HG03108 (cell line): Measurements from ENCODE around the gene CWC27.
"Not testable (repeated sequence)": the region's sequence is repeated elsewhere in the genome, so short reads cannot be mapped to it uniquely, and the experiment has no call there.

Experiments
- ATAC-seq: cut with Tn5 transposase; IDR thresholded peaks from one replicate; pipeline ENCODE4 v1.9.1; 2021; ENCODE audit warnings: moderate library complexity; ENCODE audit not compliant: unreplicated experiment

CWC27 gene

GRCh38 chr5:64836786-64837185 lies 68.1 kb downstream of the CWC27 start:
- no peak for ATAC-seq

GRCh38 chr5:64838376-64838775 lies 69.6 kb downstream of the CWC27 start:
- no peak for ATAC-seq

- ATAC-seq, result no peak
Observed at GRCh38 chr5:64838803-64839202, 70.1 kb downstream of the CWC27 start.

- no peak for ATAC-seq
Observed at GRCh38 chr5:64839936-64840335, 71.2 kb downstream of the CWC27 start.

- no peak for ATAC-seq
Observed at GRCh38 chr5:64840958-64841357, 72.2 kb downstream of the CWC27 start.

- ATAC-seq, result no peak
Observed at GRCh38 chr5:64853777-64854176, 85.0 kb downstream of the CWC27 start.

GRCh38 chr5:64854855-64855254 lies 86.1 kb downstream of the CWC27 start:
- no peak for ATAC-seq

- ATAC-seq, result no peak
Observed at GRCh38 chr5:64859881-64860280, 91.2 kb downstream of the CWC27 start.

GRCh38 chr5:64861281-64861680 lies 92.6 kb downstream of the CWC27 start:
- ATAC-seq, result no peak

- ATAC-seq, result no peak
Observed at GRCh38 chr5:64864171-64864570, 95.4 kb downstream of the CWC27 start.

GRCh38 chr5:64865662-64866061 lies 96.9 kb downstream of the CWC27 start:
- ATAC-seq, result no peak

GRCh38 chr5:64869419-64869818 lies 100.7 kb downstream of the CWC27 start:
- no peak for ATAC-seq

- no peak for ATAC-seq
Observed at GRCh38 chr5:64872044-64872443, 103.3 kb downstream of the CWC27 start.

- no peak for ATAC-seq
Observed at GRCh38 chr5:64873441-64873840, 104.7 kb downstream of the CWC27 start.

GRCh38 chr5:64874753-64875152 lies 106.0 kb downstream of the CWC27 start:
- no peak for ATAC-seq

GRCh38 chr5:64876203-64876602 lies 107.5 kb downstream of the CWC27 start:
- no peak for ATAC-seq

GRCh38 chr5:64880821-64881220 lies 112.1 kb downstream of the CWC27 start:
- no peak for ATAC-seq

GRCh38 chr5:64883912-64884311 lies 115.2 kb downstream of the CWC27 start:
- no peak for ATAC-seq

GRCh38 chr5:64884541-64884940 lies 115.8 kb downstream of the CWC27 start:
- ATAC-seq, result no peak

- no peak for ATAC-seq
Observed at GRCh38 chr5:64887910-64888309, 119.2 kb downstream of the CWC27 start.

GRCh38 chr5:64895748-64896147 lies 127.0 kb downstream of the CWC27 start:
- ATAC-seq, result no peak

- ATAC-seq, result no peak
Observed at GRCh38 chr5:64899838-64900237, 131.1 kb downstream of the CWC27 start.

GRCh38 chr5:64900618-64901017 lies 131.9 kb downstream of the CWC27 start:
- ATAC-seq, result no peak

GRCh38 chr5:64907399-64907798 lies 138.7 kb downstream of the CWC27 start:
- ATAC-seq, result not testable (repeated sequence)
